ENCODE results near the gene NMBR. TPM values are rescaled to one million over a fixed set of nuclear protein-coding genes. Genes with fewer than 3 reads are reported as not detected.

The NMBR gene
- total RNA-seq, 1 experiment from 2014 or later = not detected

DNA sequence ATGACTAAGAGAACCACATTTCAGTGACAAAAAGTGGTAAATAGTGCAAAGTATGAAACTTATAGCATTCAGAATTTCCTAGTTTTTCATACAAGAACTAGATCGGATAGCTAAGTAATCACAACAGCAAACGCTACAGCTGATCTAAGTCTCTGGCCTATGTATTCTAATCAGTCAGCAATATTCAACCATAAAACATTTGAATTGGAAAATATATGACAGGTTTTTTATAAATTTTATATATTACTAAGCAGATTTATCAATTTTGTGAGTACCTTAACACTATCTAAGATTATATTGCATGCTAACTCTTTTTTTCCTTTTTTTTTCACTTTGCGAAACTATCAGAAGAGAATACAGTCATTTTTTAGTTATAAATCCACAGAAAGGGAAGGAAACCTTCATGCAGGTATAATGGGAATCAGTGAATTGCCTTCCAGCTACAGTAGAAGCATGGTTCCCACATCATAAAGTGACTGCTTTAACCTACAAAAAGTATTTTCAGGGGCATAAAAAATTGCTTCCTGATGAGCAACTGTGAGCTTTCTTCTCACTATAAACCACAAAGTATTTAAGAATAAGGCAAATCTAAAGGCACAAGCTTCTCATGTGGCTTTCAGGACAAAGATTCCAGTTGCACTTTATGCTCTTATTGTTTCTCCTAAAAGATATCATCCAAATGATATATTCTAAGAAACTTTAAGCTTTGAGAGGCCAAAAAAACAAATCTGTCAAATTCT lies 88.2 kb downstream of the NMBR start:
- no peaks in the 10 kb centered on the region for H3K79me2 ChIP-seq (ENCODE audit: insufficient read depth, low read length)
- H3K36me3 ChIP-seq (ENCODE audit: control insufficient read depth in 1 of 2, insufficient read depth in 2 of 2, low read length in 2 of 2) = no peaks in the 10 kb centered on the region
- no TSS peak for BruUV-seq (replicated peaks)
- CTCF ChIA-PET = no interaction called here
- H3K4me3 ChIP-seq (replicated peaks in 1 of 2; ENCODE audit: low read depth in 1 of 2, low read length in 2 of 2) = no peak overlapping the region
- H3K27me3 ChIP-seq (ENCODE audit: insufficient read depth, low read length) = no peaks in the 10 kb centered on the region
- intact Hi-C loops (cut with micrococcal nuclease) = no loop called here
- H3K27ac ChIP-seq (ENCODE audit: low read depth, low read length) = no peak overlapping the region
- no peaks in the 10 kb centered on the region for H3K4me1 ChIP-seq (ENCODE audit: control insufficient read depth in 1 of 2, insufficient read depth in 2 of 2, low read length in 2 of 2)
- H3K4me2 ChIP-seq (ENCODE audit: low read length) = no peak overlapping the region
- no peak overlapping the region for H2AFZ ChIP-seq (ENCODE audit: low read depth, low read length, poor library complexity, severe bottlenecking)
- DNase-seq (ENCODE audit: low read depth, low spot score) (no peak), ATAC-seq (no peak)
- H3K9me2 ChIP-seq (ENCODE audit: insufficient read depth) = no peaks in the 10 kb centered on the region
- TF ChIP-seq EZH2phosphoT487 (IDR thresholded peaks at IDR 0.05; ENCODE audit: borderline replicate concordance) = no peak
- TF ChIP-seq TCF7L2 (IDR thresholded peaks at IDR 0.05; ENCODE audit: borderline replicate concordance, extremely low read depth, insufficient read depth, insufficient read length) = no peak
- TF ChIP-seq ZNF274 (IDR thresholded peaks at IDR 0.05; ENCODE audit: low read depth, low read length) = no peak
- TF ChIP-seq, protein P1, sequence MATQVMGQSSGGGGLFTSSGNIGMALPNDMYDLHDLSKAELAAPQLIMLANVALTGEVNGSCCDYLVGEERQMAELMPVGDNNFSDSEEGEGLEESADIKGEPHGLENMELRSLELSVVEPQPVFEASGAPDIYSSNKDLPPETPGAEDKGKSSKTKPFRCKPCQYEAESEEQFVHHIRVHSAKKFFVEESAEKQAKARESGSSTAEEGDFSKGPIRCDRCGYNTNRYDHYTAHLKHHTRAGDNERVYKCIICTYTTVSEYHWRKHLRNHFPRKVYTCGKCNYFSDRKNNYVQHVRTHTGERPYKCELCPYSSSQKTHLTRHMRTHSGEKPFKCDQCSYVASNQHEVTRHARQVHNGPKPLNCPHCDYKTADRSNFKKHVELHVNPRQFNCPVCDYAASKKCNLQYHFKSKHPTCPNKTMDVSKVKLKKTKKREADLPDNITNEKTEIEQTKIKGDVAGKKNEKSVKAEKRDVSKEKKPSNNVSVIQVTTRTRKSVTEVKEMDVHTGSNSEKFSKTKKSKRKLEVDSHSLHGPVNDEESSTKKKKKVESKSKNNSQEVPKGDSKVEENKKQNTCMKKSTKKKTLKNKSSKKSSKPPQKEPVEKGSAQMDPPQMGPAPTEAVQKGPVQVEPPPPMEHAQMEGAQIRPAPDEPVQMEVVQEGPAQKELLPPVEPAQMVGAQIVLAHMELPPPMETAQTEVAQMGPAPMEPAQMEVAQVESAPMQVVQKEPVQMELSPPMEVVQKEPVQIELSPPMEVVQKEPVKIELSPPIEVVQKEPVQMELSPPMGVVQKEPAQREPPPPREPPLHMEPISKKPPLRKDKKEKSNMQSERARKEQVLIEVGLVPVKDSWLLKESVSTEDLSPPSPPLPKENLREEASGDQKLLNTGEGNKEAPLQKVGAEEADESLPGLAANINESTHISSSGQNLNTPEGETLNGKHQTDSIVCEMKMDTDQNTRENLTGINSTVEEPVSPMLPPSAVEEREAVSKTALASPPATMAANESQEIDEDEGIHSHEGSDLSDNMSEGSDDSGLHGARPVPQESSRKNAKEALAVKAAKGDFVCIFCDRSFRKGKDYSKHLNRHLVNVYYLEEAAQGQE (IDR thresholded peaks at IDR 0.05; ENCODE audit: low read depth) = no peak
- no peak for TF ChIP-seq ZFX (IDR thresholded peaks at IDR 0.05)
- TF ChIP-seq POLR2AphosphoS5 (IDR thresholded peaks at IDR 0.05; ENCODE audit: low read depth, low read length) = no peak
- no peak for TF ChIP-seq RAD21 (IDR thresholded peaks at IDR 0.05; ENCODE audit: low read depth)
- TF ChIP-seq POLR2A (IDR thresholded peaks at IDR 0.05; ENCODE audit: borderline replicate concordance, extremely low read depth, insufficient read depth, insufficient read length) = no peak
- TF ChIP-seq SIN3A (IDR thresholded peaks at IDR 0.05; ENCODE audit: low read depth) = no peak
- TF ChIP-seq, protein P2, sequence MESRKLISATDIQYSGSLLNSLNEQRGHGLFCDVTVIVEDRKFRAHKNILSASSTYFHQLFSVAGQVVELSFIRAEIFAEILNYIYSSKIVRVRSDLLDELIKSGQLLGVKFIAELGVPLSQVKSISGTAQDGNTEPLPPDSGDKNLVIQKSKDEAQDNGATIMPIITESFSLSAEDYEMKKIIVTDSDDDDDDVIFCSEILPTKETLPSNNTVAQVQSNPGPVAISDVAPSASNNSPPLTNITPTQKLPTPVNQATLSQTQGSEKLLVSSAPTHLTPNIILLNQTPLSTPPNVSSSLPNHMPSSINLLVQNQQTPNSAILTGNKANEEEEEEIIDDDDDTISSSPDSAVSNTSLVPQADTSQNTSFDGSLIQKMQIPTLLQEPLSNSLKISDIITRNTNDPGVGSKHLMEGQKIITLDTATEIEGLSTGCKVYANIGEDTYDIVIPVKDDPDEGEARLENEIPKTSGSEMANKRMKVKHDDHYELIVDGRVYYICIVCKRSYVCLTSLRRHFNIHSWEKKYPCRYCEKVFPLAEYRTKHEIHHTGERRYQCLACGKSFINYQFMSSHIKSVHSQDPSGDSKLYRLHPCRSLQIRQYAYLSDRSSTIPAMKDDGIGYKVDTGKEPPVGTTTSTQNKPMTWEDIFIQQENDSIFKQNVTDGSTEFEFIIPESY (IDR thresholded peaks at IDR 0.05; ENCODE audit: extremely low read depth, insufficient replicate concordance, low read length) = no peak
- no peak for TF ChIP-seq CBX3 (IDR thresholded peaks at IDR 0.05; ENCODE audit: low read depth)
- TF ChIP-seq JUND (IDR thresholded peaks at IDR 0.05) = no peak
- TF ChIP-seq, protein P3, sequence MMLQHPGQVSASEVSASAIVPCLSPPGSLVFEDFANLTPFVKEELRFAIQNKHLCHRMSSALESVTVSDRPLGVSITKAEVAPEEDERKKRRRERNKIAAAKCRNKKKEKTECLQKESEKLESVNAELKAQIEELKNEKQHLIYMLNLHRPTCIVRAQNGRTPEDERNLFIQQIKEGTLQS (IDR thresholded peaks at IDR 0.05) = no peak
- H3K9ac ChIP-seq (ENCODE audit: low read length) = no peak overlapping the region
- RAD21 ChIA-PET (ENCODE audit: low non-redundant PET in 1 of 2, low total read pairs in 2 of 2, uncharacterized antibody in 2 of 2, unreplicated experiment in 2 of 2) = no interaction called here
- no peaks in the 10 kb centered on the region for H3K9me3 ChIP-seq (ENCODE audit: control insufficient read depth in 1 of 2, insufficient read depth in 1 of 2, low read depth in 1 of 2, low read length in 2 of 2)
- POLR2A ChIA-PET = no interaction called here
- no peaks in the 10 kb centered on the region for H4K20me1 ChIP-seq (ENCODE audit: insufficient read depth)

Data from HCT116 (cell line).